Lung (tissue), 12 donors: ENCODE measurements around the gene SCN2B. TPM values are rescaled to one million over a fixed set of nuclear protein-coding genes. Genes with fewer than 3 reads are reported as not detected.
A peak's percentile ranks its signal among the peaks of the same experiment; 100 is the strongest.

ENCODE experiments used
- ATAC-seq: fragments of 200-7000 bp; cut with Tn5 transposase; one replicate; pipeline ENCODE4 v1.9.1; 2020; ENCODE audit warnings: moderate number of reproducible peaks; ENCODE audit not compliant: insufficient read depth, low FRiP score
- DNase-seq, 3 donors: peaks; one replicate each; pipeline ENCODE4 v3.0.0-alpha.2; 2013 to 2017
- H3K27ac ChIP-seq, 2 donors: one replicate each; pipeline ENCODE4 v1.5.1; 2013; ENCODE audit warnings: mild to moderate bottlenecking in 2 of 2, moderate library complexity in 2 of 2, control low read depth in 1 of 2, inconsistent platforms in 1 of 2, low read depth in 1 of 2, low read length in 1 of 2
- H3K27me3 ChIP-seq, 3 donors: one replicate each; pipeline ENCODE4 v1.5.1; 2013; ENCODE audit warnings: low read length in 2 of 3; ENCODE audit not compliant: control insufficient read depth in 3 of 3, insufficient read depth in 3 of 3
- H3K36me3 ChIP-seq, 4 donors: one replicate each; pipeline ENCODE4 v1.5.1; 2013; ENCODE audit warnings: low read length in 4 of 4, mild to moderate bottlenecking in 1 of 4, moderate library complexity in 1 of 4; ENCODE audit not compliant: control insufficient read depth in 4 of 4, insufficient read depth in 4 of 4
- H3K4me1 ChIP-seq, 5 donors: one replicate each; pipeline ENCODE4 v1.5.1; 2013; ENCODE audit warnings: low read length in 5 of 5, mild to moderate bottlenecking in 2 of 5, moderate library complexity in 1 of 5; ENCODE audit not compliant: control insufficient read depth in 5 of 5, insufficient read depth in 5 of 5
- H3K4me3 ChIP-seq: one replicate; pipeline ENCODE4 v1.5.1; 2013; ENCODE audit warnings: mild to moderate bottlenecking, control low read depth, moderate library complexity
- H3K9ac ChIP-seq, 2 donors: one replicate each; pipeline ENCODE4 v1.5.1; 2013; ENCODE audit warnings: low read length in 2 of 2, control low read depth in 1 of 2; ENCODE audit not compliant: insufficient read depth in 1 of 2
- H3K9me3 ChIP-seq, 4 donors: one replicate each; pipeline ENCODE4 v1.5.1; 2013; ENCODE audit warnings: low read length in 3 of 4, mild to moderate bottlenecking in 1 of 4, moderate library complexity in 1 of 4; ENCODE audit not compliant: control insufficient read depth in 4 of 4, insufficient read depth in 3 of 4
- WGBS, 2 donors: extraction: QIAGEN DNeasy Blood & Tissue Kit; methylation state at CpG; one replicate each; pipeline ENCODE4 v1.1.7; 2013; 5-methylcytosine and 5-hydroxymethylcytosine counted together
- polyA plus RNA-seq, 2 donors: library from polyadenylated mRNA; stranded (reverse); fragments of 200-250 nt; gene quantifications; one replicate each; pipeline ENCODE4 v1.2.1, GENCODE V29; 2013
- total RNA-seq, 2 donors: library from RNA; depleted of rRNA in 1 of 2; stranded (reverse); fragments of >200 nt in 1 of 2; gene quantifications; one replicate each; pipeline ENCODE4 v1.2.1, GENCODE V29; 2014 to 2021
- TF ChIP-seq, protein P1 (sequence below): IDR thresholded peaks from 2 replicates; pipeline ENCODE4 v1.5.1; 2012; ENCODE audit warnings: mild to moderate bottlenecking; ENCODE audit errors: control extremely low read depth, extremely low read depth
- donor health status: control.
- donor health status: control.
- donor health status: Bipolar disorder and iron deficiency.
- donor health status: healthy.
- donor health status: DM: yes; HTN: yes; CAD: no.

The SCN2B gene
- total and polyA plus RNA-seq, 4 donors, result 0.03 to 1.6 (median 0.62) TPM

DNA sequence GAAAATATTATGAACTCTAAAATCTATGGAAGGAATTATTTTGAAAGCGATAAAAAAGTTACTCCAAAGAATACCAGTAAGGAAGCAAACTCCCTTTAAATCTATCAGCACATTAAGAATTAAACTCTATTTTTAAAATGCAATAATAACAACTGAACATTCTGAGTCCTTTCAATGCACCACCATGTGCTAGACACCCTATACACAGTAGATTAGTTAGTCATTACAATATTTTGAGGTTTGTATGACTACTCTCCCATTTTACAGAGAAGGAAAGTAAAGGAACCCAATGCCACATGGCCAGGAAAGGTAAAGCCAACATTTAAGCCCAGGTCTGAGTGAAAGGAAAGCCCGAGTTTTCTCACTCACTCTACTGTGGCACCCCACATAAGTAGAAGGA is 30.6 kb upstream of the SCN2B start:
- peaks cover 0 to 5% (median 0%) of the 10 kb centered on the region in 5 donors for H3K4me1 ChIP-seq
- DNase-seq (no peak), ATAC-seq (no peak)
- H3K4me3 ChIP-seq, result no peak overlapping the region
- H3K27me3 ChIP-seq, result peaks cover 0 to 4% (median 2%) of the 10 kb centered on the region in 3 donors
- H3K36me3 ChIP-seq, result no peaks in the 10 kb centered on the region
- no peak overlapping the region for H3K27ac ChIP-seq
- H3K9me3 ChIP-seq, result no peaks in the 10 kb centered on the region
- TF ChIP-seq, protein P1, sequence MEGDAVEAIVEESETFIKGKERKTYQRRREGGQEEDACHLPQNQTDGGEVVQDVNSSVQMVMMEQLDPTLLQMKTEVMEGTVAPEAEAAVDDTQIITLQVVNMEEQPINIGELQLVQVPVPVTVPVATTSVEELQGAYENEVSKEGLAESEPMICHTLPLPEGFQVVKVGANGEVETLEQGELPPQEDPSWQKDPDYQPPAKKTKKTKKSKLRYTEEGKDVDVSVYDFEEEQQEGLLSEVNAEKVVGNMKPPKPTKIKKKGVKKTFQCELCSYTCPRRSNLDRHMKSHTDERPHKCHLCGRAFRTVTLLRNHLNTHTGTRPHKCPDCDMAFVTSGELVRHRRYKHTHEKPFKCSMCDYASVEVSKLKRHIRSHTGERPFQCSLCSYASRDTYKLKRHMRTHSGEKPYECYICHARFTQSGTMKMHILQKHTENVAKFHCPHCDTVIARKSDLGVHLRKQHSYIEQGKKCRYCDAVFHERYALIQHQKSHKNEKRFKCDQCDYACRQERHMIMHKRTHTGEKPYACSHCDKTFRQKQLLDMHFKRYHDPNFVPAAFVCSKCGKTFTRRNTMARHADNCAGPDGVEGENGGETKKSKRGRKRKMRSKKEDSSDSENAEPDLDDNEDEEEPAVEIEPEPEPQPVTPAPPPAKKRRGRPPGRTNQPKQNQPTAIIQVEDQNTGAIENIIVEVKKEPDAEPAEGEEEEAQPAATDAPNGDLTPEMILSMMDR, result no peak
- 86 to 97% methylated on average over 2 of the region's 2 CpGs for WGBS, 2 donors
- H3K9ac ChIP-seq, result no peak overlapping the region

DNA sequence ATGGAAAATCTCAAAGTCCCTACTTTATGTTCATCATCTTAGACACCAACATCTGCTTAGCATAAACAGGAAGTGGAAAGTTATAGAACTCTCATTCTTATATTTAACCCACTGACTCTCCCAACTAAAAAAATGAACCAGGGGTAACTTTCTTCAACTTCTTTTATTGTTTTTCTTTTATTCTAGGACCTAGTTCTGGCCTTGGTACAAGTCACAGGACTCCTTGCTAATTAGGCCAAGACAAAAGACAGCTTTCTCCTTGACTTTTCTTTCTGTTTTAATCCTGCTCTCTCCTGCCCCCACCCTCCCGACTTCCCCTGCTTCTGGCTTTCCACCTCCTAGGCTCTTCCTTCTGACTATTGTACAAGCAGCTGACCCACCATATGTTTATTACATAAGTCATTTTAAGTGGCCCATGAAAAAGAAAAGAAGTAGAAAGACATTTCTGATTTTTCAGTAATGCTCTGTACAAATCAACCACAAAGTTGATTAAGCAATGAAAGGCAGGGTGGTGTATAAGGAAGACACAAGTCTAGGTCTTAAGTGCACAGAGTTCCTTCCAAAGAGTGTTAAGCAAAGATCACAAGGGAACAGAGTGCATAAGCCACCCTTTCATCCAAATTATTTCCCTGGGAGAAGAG is 30.1 kb upstream of the SCN2B start:
- Histone ChIP-seq H3K27ac (no peak overlapping the region), H3K9ac (no peak overlapping the region)

GRCh38 chr11:118205606-118206378 is 29.4 kb upstream of the SCN2B start:
- DNase-seq, result no peak
- H3K27me3 ChIP-seq, result peaks cover 0 to 2% (median 0%) of the 10 kb centered on the region in 3 donors
- peak overlapping the region in 1 of 2 donors; percentile 54 for H3K27ac ChIP-seq
- no peak for ATAC-seq
- no peaks in the 10 kb centered on the region for H3K9me3 ChIP-seq
- no peak overlapping the region for H3K4me3 ChIP-seq
- no peaks in the 10 kb centered on the region for H3K36me3 ChIP-seq
- TF ChIP-seq, protein P1, result no peak
- WGBS, 2 donors, result 95% methylated on average over 9 of the region's 9 CpGs
- peaks cover 0 to 2% (median 0%) of the 10 kb centered on the region in 5 donors for H3K4me1 ChIP-seq
- H3K9ac ChIP-seq, result no peak overlapping the region

More for the DNA sequence above, 30.1 kb upstream of the SCN2B start:
- peaks cover 0 to 2% (median 1%) of the 10 kb centered on the region in 3 donors for H3K27me3 ChIP-seq
- H3K4me1 ChIP-seq, result peaks cover 0 to 5% (median 0%) of the 10 kb centered on the region in 5 donors
- WGBS, 2 donors, result 10 to 22% methylated on average over 1 of the region's 1 CpG
- TF ChIP-seq, protein P1, result no peak
- peak; percentile 68 for ATAC-seq
- H3K9me3 ChIP-seq, result no peaks in the 10 kb centered on the region
- DNase-seq, result peak in 2 of 3 donors; percentile 51 to 65
- no peaks in the 10 kb centered on the region for H3K36me3 ChIP-seq
- no peak overlapping the region for H3K4me3 ChIP-seq
